NT2/D1 (cell line): ENCODE data around the gene PPOX.

Experiments used
- YY1 ChIP-seq: IDR thresholded peaks from 2 replicates; pipeline ENCODE4 v1.6.1; 2011; ENCODE audit not compliant: insufficient read length, insufficient read depth
- ZNF274 ChIP-seq: IDR thresholded peaks from 2 replicates; pipeline ENCODE4 v1.6.1; 2011; ENCODE audit warnings: mild to moderate bottlenecking, low read depth, low read length

- TF ChIP-seq YY1 (no peak), ZNF274 (no peak)
Measured at GRCh38 chr1:161215076-161215475, 48.9 kb downstream of the PPOX start, which contains the start of gene FCER1G.
